Neural cell (in vitro differentiated cells): ENCODE data around the gene PDGFA. TPM values are rescaled to one million over a fixed set of nuclear protein-coding genes. Genes with fewer than 3 reads are reported as not detected.

Experiments
- H2AFZ ChIP-seq: fragments of 200-600, 300-800 bp; sonication (generic), shearing (Covaris generic); 2 replicates; pipeline ENCODE4 v1.6.0; 2014; ENCODE audit warnings: low read depth, mild to moderate bottlenecking, antibody characterized with exemption, low read length, moderate library complexity
- H3F3A ChIP-seq: fragments of 200-600 bp; shearing (Covaris generic); 2 replicates; pipeline ENCODE4 v1.6.1; 2016; ENCODE audit warnings: mild to moderate bottlenecking, moderate library complexity, mixed read lengths, antibody characterized with exemption, low read length; ENCODE audit not compliant: insufficient read depth, poor library complexity, severe bottlenecking
- H3K27ac ChIP-seq: fragments of 200-600, 300-800 bp; sonication (generic), shearing (Covaris generic); 2 replicates; pipeline ENCODE4 v1.5.1; 2014; ENCODE audit warnings: mild to moderate bottlenecking, low read length, moderate library complexity
- H3K27me3 ChIP-seq: fragments of 300-800, 200-600 bp; sonication (generic), shearing (Covaris generic); 2 replicates; pipeline ENCODE4 v1.6.0; 2014; ENCODE audit warnings: mild to moderate bottlenecking, low read depth, low read length, moderate library complexity; ENCODE audit not compliant: insufficient read depth
- H3K36me3 ChIP-seq: fragments of 300-800, 200-600 bp; sonication (generic), shearing (Covaris generic); 2 replicates; pipeline ENCODE4 v1.5.1; 2014; ENCODE audit warnings: mild to moderate bottlenecking, antibody characterized with exemption, low read length, moderate library complexity; ENCODE audit not compliant: insufficient read depth
- H3K4me2 ChIP-seq: fragments of 300-800, 200-600 bp; sonication (generic), shearing (Covaris generic); 2 replicates; pipeline ENCODE4 v1.6.0; 2014; ENCODE audit warnings: mild to moderate bottlenecking, low read length
- H3K4me3 ChIP-seq: fragments of 300-800, 200-600 bp; sonication (generic), shearing (Covaris generic); 2 replicates; pipeline ENCODE4 v1.5.1; 2014; ENCODE audit warnings: mild to moderate bottlenecking, low read length, moderate library complexity
- H3K79me2 ChIP-seq: fragments of 200-600 bp; shearing (Covaris generic); replicated peaks from 2 replicates; pipeline ENCODE4 v1.6.0; 2014; ENCODE audit warnings: mild to moderate bottlenecking, low read length, moderate library complexity; ENCODE audit not compliant: insufficient read depth
- H3K9ac ChIP-seq: fragments of 300-800, 200-600 bp; sonication (generic), shearing (Covaris generic); 2 replicates; pipeline ENCODE4 v1.6.1; 2016; ENCODE audit warnings: mild to moderate bottlenecking, low read length, mixed read lengths
- H3K9me2 ChIP-seq: fragments of 200-600 bp; shearing (Covaris generic); 2 replicates; pipeline ENCODE4 v1.6.1; 2016; ENCODE audit warnings: mild to moderate bottlenecking, low read length, mixed read lengths; ENCODE audit not compliant: insufficient read depth
- H3K9me3 ChIP-seq: fragments of 200-600, 300-800 bp; sonication (generic), shearing (Covaris generic); 2 replicates; pipeline ENCODE4 v1.6.1; 2016; ENCODE audit warnings: mild to moderate bottlenecking, mixed run types, low read length, moderate library complexity, mixed read lengths
- H4K20me1 ChIP-seq: fragments of 200-600 bp; shearing (Covaris generic); 2 replicates; pipeline ENCODE4 v1.6.1; 2016; ENCODE audit warnings: mild to moderate bottlenecking, mixed run types; ENCODE audit not compliant: insufficient read depth
- CTCF ChIP-seq: fragments of 450-650 bp; IDR thresholded peaks from 2 replicates; pipeline ENCODE4 v1.5.1; 2014; ENCODE audit warnings: antibody characterized with exemption, mild to moderate bottlenecking, moderate library complexity; ENCODE audit not compliant: poor library complexity, severe bottlenecking
- EP300 ChIP-seq: fragments of 450-650 bp; conservative IDR thresholded peaks from 2 replicates; pipeline ENCODE4 v1.6.1; 2014; ENCODE audit warnings: antibody characterized with exemption, mild to moderate bottlenecking, moderate library complexity; ENCODE audit not compliant: poor library complexity, severe bottlenecking
- EZH2 ChIP-seq: fragments of 200-600, 300-800 bp; shearing (Covaris generic), sonication (generic); IDR thresholded peaks from 2 replicates; pipeline ENCODE4 v1.6.1; 2014; ENCODE audit warnings: antibody characterized with exemption, low read length, borderline replicate concordance, mild to moderate bottlenecking; ENCODE audit not compliant: insufficient read depth, poor library complexity, severe bottlenecking
- MXI1 ChIP-seq: fragments of 450-650 bp; conservative IDR thresholded peaks from 2 replicates; pipeline ENCODE4 v1.6.1; 2014; ENCODE audit warnings: antibody characterized with exemption, mild to moderate bottlenecking; ENCODE audit not compliant: poor library complexity, severe bottlenecking
- POLR2AphosphoS5 ChIP-seq: IDR thresholded peaks from 2 replicates; pipeline ENCODE4 v1.6.1; 2012
- RAD21 ChIP-seq: fragments of 450-650 bp; conservative IDR thresholded peaks from 2 replicates; pipeline ENCODE4 v1.6.1; 2014; ENCODE audit warnings: antibody characterized with exemption, mild to moderate bottlenecking, moderate library complexity
- REST ChIP-seq: IDR thresholded peaks from 2 replicates; pipeline ENCODE4 v1.6.1; 2012; ENCODE audit warnings: borderline replicate concordance
- SMC3 ChIP-seq: fragments of 450-650 bp; conservative IDR thresholded peaks from 2 replicates; pipeline ENCODE4 v1.6.1; 2014; ENCODE audit warnings: antibody characterized with exemption, mild to moderate bottlenecking, moderate library complexity; ENCODE audit not compliant: poor library complexity
- TAF1 ChIP-seq: IDR thresholded peaks from 2 replicates; pipeline ENCODE4 v1.6.1; 2012; ENCODE audit warnings: low read depth
- polyA plus RNA-seq: library from polyadenylated mRNA; depleted of rRNA; stranded (reverse); fragments of >200 nt; gene quantifications from 2 replicates; pipeline ENCODE4 v1.2.3, GENCODE V29; 2014

PDGFA gene
- polyA plus RNA-seq, 1 donor from 2014 or later, result 4.1 TPM

- Histone ChIP-seq H3K79me2 (no peaks in the 10 kb centered on the region), H3K36me3 (no peaks in the 10 kb centered on the region), H4K20me1 (no peaks in the 10 kb centered on the region), H3K9ac (no peak overlapping the region), H3F3A (no peaks in the 10 kb centered on the region), H3K9me3 (no peaks in the 10 kb centered on the region), H3K9me2 (no peaks in the 10 kb centered on the region), H3K4me3 (no peak overlapping the region), H3K4me2 (no peak overlapping the region), H2AFZ (no peak overlapping the region), H3K27me3 (no peaks in the 10 kb centered on the region), H3K27ac (no peak overlapping the region)
- TF ChIP-seq MXI1, result no peak
Observed at GRCh38 chr7:495761-496321, 23.8 kb downstream of the PDGFA start.

GRCh38 chr7:495326-495725, 24.3 kb downstream of the PDGFA start:
- no peak for TF ChIP-seq REST
- no peak for TF ChIP-seq MXI1
- no peak for TF ChIP-seq SMC3
- no peak for TF ChIP-seq RAD21
- no peak for TF ChIP-seq EP300
- TF ChIP-seq POLR2AphosphoS5, result no peak
- TF ChIP-seq CTCF, result no peak
- TF ChIP-seq EZH2, result no peak
- TF ChIP-seq TAF1, result no peak
- Histone ChIP-seq H3F3A (no peaks in the 10 kb centered on the region), H3K9me3 (no peaks in the 10 kb centered on the region), H3K79me2 (no peaks in the 10 kb centered on the region), H4K20me1 (no peaks in the 10 kb centered on the region), H3K27ac (no peak overlapping the region), H3K27me3 (no peaks in the 10 kb centered on the region), H2AFZ (no peak overlapping the region), H3K36me3 (no peaks in the 10 kb centered on the region), H3K9me2 (no peaks in the 10 kb centered on the region), H3K4me2 (no peak overlapping the region), H3K9ac (no peak overlapping the region), H3K4me3 (no peak overlapping the region)
